ENCODE data around the gene WDR88.

Gene WDR88

DNA sequence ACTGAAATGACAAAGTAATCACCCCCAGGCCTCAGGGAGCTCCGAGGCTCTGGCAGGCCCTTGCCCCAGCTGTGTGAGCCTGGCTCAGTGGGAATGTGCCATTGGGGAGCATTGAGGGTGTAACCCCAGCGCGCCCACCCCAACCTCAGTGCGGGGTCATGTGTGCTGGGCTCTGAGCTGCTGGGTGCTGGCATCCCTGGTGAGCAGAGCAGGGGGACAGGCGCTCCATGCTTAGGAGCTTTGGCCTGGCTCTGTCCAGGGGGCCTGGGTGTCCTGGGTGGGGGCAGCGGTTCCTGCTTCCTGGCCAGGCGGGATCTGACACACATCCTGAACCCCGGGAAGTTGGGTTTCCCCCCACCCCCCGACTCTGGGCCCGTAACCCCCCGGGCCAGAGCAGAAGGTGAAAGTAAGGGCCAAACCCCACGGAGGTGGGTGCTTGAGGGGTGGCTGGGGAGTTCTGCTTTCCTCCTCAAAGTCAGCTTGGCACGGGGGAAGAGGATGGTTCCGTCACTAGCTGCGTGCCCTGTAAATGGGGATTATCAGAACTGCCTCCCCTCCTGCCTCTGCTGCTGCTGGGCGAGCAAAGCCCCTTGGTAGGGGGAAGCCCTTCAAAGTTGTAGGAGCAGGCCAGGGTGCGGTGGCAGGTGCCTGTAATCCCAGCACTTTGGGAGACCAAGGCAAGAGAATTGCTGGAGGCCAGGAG is 63.9 kb downstream of the WDR88 start:
- TF ChIP-seq, protein P1, sequence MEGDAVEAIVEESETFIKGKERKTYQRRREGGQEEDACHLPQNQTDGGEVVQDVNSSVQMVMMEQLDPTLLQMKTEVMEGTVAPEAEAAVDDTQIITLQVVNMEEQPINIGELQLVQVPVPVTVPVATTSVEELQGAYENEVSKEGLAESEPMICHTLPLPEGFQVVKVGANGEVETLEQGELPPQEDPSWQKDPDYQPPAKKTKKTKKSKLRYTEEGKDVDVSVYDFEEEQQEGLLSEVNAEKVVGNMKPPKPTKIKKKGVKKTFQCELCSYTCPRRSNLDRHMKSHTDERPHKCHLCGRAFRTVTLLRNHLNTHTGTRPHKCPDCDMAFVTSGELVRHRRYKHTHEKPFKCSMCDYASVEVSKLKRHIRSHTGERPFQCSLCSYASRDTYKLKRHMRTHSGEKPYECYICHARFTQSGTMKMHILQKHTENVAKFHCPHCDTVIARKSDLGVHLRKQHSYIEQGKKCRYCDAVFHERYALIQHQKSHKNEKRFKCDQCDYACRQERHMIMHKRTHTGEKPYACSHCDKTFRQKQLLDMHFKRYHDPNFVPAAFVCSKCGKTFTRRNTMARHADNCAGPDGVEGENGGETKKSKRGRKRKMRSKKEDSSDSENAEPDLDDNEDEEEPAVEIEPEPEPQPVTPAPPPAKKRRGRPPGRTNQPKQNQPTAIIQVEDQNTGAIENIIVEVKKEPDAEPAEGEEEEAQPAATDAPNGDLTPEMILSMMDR (IDR thresholded peaks at IDR 0.05): no peak
- Histone ChIP-seq H3K4me3 (peak overlapping the region; percentile 75), H3K27ac (peak overlapping the region in 1 of 2 donors; percentile 68)
- DNase-seq (ENCODE audit: low spot score): no peak

DNA sequence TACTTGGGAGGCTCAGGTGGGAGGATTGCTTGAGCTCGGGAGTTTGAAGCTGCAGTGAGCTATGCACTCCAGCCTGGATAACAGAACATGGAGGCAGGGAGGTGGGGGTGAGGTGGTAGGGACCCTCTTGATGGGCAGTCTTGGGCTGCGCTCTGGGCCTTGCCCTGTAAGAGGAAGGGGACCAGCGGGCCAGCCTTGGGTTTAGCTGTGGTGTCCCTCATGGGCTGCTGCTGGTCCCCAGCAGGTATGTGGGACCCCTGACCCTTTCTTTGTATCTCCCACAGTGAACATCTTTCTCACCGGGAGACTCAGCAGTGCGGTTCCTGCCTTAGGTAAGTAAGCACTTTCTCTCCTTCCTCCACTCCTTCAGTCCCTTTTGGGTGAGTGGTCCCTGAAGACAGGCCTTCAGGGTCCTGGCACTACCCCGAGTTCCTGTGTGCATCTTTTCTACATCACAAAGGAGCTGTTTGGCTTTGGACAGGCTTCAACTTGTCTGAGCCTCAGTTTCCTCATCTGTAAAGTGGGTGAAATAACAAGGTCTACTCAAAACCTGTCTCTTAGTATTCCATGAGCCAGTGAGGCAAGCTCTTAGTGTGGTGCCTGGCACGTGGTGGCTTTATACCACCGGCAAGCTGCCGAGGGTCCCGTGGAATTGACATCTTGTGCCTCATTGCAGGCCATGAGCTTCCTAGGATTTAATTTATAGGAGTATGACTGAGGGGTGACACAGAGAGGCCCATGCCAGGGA is 64.7 kb downstream of the WDR88 start:
- no peak overlapping the region for H3K4me3 ChIP-seq
- DNase-seq (ENCODE audit: low spot score): no peak
- TF ChIP-seq, protein P1 (IDR thresholded peaks at IDR 0.05): no peak

DNA sequence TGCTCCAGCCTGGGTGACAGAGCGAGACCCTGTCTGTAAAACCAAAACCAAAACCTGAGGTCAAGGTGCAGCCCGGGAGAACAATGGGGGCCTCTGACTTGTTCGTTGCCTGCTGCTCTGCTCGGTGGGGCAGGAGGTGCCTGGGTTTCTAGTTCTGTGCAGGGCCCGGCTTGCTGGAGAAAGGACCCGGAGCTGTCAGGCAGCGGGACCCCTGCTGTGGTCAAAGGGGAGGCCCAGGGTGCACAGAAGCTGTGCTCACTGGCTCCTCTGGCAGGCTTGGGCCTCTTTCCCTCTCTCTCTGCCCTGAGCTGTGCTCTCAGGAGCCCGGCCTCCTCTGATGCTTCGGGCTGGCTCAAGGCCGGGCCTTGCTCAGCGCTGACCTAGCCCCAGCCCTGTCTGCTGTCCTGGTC is 65.7 kb downstream of the WDR88 start:
- TF ChIP-seq, protein P1 (IDR thresholded peaks at IDR 0.05): no peak
- Histone ChIP-seq H3K27ac (no peak overlapping the region), H3K4me3 (no peak overlapping the region)
- no peak for DNase-seq (ENCODE audit: low spot score)

More for the DNA sequence above, 64.7 kb downstream of the WDR88 start:
- no peak overlapping the region for H3K27ac ChIP-seq

DNA sequence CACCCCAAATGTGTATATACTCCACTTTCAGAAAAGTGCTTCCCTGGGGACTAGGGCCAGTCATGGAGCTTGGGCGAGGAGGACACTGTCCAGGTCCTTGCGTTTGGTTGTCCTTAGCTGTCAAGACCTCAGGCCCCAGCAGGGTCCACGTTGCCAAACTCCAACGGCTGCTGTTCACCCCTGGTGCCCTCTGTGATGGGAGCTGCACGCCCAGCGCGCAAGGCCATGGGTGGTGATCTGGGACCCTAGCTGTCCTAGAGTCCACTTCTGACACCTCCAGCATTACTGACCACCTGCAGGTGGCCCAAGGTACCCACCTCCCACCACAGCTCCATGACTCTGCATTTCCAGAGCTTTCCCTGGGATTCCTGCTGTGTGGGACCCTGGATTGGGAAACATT is 66.3 kb downstream of the WDR88 start:
- TF ChIP-seq, protein P1 (IDR thresholded peaks at IDR 0.05): no peak
- no peak for DNase-seq (ENCODE audit: low spot score)
- Histone ChIP-seq H3K4me3 (no peak overlapping the region), H3K27ac (no peak overlapping the region)

DNA sequence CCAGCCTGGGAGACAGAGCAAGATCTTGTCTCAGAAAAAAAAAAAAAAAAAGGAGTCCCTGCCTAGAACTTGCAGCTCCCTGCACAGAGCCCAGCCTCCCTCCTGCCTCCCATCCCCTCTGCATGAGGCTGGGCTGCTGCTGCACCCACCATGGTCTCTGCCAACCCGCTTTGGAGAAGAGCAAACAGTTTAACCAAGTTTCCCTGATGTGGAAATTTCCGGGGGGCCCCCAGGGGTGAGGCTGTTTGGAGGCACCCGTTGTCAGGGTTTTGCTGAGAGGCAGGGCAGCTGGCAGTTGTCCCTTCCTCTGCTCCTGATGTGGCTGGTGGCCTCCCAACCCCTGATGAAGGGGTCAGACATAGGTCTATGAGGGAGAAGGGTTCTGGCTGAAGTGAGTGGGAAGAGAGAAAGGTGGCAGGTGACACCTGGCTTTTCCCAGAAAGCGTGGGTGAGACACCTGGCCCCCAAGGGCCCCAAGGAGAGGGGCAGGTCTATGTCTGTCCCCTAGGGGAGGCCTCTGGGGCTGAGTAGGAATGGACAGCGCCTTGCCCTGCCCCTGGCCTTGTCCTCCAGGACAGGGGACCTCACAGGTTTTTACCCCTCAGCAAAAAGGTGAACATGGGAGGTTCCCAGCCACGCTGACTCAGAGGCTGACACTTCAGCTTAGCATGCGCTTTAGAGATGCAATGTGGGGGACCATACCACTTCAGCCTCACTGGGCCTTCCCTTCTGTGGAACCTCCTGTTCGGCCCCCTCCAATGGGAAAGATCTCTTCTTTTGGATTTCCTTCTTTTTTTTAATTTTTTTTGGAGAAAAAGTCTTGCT is 67.7 kb downstream of the WDR88 start:
- DNase-seq (ENCODE audit: low spot score): no peak
- Histone ChIP-seq H3K4me3 (no peak overlapping the region), H3K27ac (no peak overlapping the region)
- TF ChIP-seq, protein P1 (IDR thresholded peaks at IDR 0.05): no peak

DNA sequence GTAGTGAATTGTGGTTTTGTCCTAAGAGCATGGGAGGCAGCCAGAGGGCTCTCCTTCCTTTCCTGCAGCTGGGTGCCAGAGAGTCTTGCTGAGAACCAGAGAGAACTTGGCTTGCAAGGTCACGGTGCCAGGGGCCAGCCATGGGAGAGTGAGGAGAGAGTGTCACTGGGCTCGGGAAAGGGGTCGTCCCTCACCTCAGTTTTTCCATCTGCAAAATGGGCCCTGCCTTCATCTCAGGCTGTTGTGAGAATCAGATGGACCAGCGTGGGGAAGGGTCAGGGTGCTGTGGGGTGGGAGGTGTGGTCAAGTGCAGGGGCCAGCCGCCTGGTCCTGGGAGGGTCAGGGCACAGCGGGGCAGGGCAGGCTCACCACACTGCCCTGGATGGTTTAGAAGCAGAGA is 69.6 kb downstream of the WDR88 start:
- no peak overlapping the region for H3K27ac ChIP-seq
- H3K4me3 ChIP-seq: no peak overlapping the region
- DNase-seq (ENCODE audit: low spot score): no peak
- TF ChIP-seq, protein P1 (IDR thresholded peaks at IDR 0.05): no peak
